OCI-M2 (cell line): ENCODE measurements around the gene MLLT1.

Source experiments
- DNase-seq: peaks from one replicate; lab custom pipeline; 2025; ENCODE audit not compliant: unreplicated experiment; lab: John Stamatoyannopoulos, UW

MLLT1 gene

DNA sequence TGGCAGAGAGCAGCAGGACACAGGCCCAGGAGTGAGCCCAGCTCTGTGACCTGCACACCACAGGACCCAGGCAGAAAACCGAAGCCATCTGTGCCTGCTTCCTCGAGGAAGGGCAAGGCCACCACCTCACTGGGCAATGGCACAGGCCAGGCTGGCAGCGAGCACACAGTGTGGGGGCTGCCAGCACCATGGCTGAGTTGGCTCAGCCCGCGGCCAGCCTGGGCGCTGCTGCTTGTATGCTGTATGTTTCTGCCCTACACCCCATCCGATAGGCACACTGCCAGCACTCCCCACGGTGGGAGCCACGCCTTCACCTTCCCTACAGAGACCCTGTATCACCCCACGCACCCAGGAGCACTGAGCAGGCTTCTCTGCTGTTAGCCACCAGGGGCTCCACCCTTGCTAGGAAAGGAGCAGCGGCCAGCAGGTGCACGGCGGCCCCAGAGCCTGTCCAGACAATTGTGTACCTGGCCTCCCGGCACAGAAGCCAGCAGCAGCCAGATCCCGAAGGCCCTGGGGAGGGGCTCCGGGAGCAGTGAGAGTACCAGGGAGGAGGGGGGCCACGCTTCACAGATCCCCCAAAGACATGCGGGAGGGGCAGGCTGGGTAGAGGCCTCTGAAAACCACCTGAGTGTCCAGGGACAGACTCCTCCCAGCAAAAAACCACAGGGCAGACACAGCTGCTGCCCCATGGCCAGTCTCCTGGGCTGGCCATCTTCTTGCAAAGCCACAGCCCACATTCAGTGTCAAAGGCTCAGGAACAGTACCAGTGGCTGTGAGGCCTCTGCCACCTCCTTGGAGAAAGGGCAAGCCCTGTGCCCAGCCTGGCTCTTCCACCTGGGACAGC lies 56.1 kb downstream of the MLLT1 start:
- DNase-seq, result no peak

DNA sequence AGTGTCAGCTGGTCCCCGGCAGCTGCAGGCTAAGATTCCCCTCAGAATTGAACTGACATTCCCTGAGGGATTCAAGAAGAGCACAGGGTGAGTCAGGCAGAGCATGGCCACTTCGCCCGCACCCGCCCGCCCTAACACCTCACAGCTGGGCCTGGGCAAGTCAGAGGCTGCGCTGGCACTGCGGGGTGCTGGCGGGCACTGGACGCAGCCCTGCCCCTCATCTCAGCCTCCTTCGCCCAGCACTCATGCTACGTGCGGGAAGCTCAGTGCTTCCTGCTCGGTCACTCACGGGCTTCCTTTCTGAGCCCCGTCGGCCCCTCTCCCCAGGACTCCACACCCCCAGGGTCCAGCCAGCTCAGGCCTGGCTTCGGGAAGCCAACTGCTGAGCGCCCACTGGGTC lies 56.9 kb downstream of the MLLT1 start:
- no peak for DNase-seq

DNA sequence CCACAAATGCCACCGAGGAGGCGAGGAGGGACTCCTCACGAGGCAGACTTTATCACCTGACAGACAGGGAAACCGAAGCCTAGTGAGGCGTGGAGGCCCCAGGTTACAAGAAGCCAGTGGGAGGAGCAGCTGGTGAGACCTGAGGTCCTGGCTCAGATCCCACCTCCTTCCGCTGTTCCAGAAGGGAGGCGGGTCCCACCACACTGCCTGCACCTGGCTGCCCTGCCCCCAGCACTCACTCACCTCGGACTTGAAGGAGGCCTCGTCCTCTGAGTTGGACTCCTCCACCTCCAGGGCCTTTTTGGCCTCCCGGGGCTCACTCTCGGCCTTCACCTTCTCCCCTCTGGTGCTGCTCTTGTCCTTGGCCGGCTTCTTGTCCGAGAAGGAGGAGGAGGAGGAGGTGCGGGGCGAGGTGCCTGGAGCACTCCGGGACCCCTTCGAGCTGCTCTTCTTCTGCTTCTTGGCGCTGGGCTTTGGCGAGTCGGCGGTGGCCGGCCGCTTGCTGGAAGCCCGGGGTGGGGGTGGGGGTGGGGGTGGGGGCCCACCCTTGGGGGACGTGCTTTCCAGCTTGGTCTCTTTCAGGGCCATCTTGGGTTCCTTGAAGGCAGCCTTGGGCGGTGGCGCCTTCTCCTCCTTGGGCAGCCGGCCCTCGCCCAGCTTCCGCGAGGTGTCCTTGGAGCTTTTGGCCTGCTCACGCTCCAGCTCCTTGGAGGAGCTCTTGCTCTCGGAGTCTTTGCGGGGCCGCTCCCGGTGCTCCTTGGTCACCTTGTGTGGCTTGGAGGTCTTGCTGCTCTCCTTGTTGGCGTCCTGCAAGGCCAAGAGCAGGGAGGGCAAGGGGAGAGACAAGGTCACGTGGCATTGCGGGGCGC lies 57.7 kb downstream of the MLLT1 start:
- no peak for DNase-seq

DNA sequence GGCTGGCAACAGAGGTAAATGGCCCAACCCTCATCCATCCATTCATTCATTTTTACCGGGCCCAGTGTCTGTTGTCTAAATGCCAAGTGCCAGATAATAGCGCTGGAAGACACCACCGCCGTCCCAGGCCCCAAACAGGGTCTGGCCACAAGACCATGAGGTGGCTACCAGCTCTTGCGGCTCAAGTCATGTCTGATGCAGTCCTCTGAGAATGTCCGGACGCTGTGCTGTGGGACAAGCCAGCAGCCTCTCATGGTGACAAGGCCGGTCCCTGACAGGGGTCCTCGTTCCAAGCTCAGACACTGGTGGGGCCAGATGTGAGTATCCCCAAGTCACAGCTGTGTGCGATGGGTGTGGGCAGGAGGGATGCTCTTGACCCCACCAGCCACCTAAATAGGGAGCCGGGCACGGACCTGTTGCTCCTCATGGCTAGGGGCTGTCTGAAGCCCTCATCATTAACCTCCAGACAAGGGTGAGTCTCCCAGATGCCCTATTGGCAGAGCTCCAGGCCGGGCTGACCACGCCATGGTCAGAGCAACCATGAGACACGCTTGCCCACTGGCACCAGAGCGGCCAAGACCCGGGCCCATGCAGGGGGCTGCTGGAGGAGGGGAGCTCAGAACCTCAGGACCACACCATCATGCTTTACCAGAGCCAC lies 58.4 kb downstream of the MLLT1 start:
- no peak for DNase-seq

DNA sequence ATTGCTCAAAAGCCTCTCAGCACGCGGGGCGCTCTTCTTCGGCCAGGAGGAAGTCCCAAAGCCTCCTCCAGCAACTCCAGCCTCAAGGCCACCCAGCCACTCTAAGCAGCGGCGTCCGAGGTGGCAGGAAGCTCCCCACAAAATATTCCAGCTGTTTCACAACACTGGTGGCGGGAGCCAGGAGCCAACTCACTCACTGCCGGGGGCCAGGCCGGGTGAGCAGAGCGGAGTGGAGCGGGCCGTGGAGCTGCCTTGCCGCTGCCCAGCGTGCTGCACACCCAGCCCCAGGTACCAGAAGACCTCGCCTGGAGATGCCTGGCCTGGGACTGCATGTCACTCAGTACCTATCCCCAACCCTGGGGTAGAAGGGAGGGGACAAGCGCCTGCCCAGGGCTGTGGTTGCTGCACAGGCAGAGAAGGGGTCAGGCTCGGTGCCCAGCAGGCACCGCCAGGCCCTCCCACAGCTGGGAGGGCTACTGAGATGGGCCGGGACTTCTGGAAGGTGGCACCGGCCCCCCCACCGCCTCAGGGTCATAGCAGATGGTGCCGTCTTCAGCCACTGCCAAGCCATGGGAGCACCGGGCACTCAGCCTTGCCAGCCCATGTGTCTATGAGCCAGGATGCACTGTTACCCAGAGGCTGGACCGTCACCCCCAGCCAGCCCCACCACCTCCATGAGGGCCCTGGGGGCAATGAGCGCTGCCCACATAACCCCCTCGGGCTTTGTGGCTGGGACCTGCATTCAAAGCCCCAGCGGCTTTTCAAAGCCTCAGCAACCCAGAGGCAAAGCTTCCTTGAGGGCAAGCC lies 59.2 kb downstream of the MLLT1 start:
- DNase-seq, result no peak

DNA sequence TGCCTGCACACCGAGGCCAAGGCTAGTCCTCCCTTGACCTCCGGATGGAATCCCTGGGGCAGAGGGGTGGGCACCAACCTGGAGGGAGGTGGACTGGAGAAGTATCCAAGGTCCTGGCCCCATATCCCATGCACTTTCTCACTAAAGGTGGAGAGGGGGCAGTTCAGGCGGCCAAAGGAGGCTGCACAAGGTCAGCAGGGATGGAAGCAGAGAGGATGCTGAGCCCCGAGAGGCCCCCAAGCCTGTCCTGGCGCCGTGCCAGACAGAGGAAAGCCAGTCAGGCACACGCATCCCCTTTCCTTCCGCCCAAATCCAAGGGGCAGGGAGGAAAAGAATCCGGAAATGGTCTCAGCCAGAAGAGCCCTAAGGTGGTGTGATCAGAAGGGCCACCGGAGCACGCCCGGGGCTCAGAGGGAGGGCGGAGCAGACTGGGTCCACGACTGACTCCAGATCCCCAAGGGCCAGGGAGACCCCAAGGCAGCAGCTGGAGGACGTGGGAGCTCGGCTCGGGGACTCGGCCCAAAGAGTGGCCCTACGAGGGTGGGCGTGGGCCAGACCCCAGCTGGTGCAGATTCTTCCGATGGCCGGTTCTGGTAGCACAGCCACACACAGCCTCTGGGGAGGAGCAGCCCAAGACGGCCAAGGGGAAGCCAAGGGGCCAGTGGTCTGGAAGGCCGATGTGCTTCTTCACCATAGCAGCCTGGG lies 60.0 kb downstream of the MLLT1 start:
- DNase-seq, result no peak

DNA sequence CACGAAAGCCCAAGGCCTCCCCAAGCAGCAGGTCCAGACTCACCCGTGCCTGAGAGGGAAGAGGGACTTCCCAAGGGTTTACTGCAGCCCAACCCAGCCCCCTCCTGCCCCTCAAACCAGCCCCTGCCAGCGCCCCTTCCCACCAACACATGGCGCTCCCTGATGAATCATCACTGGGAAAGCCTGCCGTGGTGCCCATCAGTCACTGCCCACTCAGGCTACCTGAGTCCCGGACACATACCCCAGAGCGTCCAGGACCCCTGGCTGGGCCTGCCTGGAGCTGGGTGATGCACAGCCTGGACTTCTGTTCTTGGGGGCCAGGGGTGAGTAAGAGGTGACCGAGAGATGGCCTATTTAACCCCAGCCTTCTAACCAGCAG lies 60.6 kb downstream of the MLLT1 start:
- no peak for DNase-seq

DNA sequence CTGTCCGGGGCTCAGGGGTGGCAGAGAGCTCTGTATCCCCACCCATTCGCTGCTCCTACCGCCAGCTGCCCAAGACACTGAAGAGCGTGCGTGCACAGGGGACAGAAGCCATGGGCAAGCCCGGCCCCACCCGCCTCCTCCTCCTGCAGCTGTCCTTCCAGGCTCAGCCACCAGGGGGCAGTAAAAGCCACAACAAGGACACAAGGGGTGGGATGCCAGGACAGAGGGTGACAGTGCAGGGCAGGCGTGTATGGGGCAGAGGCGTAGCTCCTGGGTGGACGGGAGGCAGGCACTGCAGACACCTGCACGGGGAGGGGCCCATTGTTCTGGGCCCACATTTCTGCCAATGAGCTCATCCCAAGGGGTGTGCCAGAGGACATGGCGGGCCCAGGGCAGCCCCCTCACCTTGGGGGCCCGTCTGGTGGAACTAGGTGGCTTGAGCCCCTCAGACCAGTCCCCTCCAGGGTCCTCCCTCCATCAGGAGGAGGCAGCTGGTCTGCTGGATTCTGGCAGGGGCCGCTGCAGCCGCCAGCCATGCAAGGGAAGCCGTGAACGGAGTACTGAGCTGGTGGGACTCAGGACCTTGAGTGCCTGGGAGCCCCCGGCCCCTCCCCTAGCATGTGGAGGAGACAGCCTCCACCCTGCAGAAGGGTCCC lies 61.2 kb downstream of the MLLT1 start:
- DNase-seq, result no peak

DNA sequence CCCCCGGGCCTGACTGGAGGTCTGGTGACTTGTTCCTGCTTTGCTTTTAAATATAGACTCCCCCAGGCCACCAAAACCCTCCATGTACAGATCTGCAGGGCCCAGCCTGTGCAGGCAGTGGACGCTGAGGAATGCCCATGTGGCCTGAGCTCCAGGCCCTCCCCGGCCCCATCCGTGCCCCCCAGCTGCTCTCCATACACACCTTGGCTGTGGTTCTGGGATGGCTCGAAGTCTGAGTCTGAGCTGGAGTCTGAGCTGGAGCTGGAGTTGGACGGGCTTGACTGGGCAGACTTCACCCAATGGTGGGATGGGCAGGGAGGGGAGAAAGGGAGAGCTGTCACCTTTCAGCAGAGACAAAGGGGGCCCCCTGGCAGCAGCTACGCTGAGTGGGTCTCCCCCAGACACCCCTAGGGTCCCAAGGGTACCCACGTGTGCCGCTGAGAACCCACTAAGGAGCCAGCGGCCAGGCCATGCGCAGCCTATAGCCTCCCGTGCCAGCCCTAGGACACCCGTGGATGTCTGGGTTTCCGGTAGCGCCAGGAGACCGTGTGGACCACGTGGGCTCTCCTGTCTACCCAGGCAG lies 61.9 kb downstream of the MLLT1 start:
- DNase-seq, result no peak

DNA sequence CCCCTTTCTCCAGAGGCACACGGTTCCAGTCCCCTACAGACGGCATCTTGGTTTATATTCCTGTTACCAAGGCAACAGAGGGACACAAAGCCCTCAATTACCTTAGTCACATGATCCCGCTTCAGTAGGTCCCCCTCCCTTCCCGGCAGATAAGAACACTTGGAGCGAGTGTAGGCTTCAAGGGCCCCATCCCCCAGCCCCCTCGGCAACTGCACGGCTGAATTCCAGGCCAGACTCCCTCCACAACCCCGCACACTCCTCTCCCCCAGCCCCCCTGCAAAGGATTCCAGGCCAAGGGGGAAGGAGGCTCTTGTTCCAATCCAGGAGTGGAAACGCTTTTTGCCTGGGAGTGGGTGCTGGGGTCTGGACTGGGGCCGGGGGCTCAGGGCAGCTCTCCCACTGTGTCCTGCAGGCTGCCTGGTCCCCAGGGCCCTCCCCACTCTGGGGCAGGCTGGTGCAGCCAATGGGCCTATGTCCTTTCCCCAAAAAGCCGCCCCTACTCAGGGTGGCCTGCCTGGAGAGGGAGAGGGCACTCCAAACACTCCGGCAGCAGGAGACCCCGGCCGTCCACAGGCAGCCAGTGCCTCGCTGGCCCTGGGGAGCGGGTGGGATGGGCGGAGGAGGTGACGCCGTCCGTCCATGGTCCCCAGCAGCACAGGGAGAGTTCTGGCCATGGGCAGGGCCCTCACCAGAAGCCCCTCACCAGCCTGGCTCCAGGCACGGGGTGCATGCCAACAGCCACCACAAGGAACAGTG lies 62.6 kb downstream of the MLLT1 start:
- no peak for DNase-seq

DNA sequence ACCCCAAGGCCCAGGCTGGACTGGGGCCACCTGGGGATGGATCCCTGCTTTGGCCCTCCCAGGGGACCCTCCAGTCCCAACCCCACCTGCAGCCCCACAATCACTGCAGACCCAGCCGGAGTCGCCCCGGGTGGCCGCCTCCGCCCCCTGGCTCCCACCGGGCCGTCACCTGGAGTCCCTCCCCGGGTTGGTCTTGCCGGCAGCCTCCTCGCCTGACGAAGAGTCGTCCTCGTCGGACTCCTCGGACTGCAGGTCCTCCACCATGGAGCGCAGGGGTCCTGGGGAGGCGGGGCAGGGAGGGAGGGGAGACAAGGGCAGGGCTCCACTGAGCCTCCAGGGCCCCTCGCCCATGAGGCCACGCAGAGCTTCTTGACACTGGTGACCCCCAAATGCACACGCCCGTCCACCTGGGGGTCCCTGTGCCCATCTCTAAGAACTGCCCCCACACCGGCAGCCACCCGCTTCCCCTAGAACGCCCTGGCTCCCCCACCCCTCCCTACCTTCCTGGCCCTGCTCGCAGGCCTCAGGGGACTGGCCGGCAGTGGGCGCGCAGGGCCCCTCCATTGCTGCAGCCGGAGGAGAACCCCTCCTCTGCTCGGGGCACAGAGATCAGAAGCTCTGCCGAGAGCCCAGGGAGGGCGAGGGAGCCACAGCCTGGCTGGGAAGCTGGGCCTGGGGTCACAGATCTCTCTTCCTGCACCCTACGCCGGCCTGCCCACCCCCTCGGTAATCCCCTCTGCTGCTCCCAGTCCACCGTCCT lies 63.4 kb downstream of the MLLT1 start:
- DNase-seq, result no peak

DNA sequence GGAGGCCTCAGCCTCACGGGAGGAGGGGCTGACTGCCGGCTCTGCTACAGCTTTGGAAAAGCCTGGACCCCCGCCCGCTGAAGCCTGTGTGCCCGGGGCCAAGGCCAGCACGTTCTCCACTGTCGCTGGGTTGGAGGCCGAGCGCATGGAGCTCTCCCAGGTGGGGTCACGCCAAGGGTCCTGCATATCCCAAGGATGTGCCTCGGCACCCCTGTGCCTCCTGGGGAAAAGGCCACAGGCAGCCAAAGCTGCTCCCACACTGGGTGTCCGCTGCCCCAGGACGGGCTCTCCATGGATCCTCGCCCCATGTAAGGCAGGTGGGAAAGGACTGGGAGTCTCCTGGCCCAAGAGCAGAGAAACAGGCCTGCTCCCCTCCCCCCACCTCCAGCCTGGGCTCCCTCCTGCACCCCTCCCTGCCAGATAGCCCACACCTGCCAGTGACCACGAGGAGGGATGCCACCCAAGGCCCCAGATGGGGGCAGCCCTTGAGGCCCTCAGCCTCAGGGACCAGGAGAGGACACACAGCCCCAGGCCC lies 64.0 kb downstream of the MLLT1 start:
- DNase-seq, result no peak

DNA sequence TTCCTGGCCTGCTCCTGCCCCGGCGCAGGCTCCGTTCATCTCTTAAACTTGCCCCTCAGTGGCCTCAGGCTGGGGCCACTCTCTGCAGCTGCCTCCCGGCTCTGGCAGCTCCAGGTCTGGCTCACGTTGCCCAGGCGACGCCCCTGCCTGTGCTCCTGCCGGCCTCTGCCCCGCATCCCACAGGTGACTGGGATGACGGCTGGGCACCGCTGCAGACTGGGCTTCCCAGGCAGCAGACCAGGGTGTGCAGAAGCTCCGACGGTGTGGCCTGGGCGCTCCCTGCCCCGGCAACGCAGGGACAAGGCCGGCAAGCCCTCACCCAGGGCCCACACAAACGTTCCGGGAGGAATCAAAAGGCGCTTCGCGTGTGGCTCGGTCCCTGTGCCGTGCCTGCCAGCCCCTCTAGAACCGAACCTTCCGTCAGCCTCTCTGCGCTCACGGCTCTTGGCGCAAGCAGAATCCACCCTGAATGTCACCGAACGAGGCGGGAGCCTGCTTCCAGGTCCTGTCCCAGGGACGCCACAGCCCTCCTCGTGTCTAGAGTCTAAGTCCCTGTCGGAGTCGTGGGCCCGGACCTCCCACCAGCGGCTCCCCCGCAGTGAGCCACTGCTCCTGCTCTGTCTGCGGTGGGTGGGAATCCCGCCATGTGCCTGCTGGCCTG lies 64.8 kb downstream of the MLLT1 start:
- DNase-seq, result no peak

DNA sequence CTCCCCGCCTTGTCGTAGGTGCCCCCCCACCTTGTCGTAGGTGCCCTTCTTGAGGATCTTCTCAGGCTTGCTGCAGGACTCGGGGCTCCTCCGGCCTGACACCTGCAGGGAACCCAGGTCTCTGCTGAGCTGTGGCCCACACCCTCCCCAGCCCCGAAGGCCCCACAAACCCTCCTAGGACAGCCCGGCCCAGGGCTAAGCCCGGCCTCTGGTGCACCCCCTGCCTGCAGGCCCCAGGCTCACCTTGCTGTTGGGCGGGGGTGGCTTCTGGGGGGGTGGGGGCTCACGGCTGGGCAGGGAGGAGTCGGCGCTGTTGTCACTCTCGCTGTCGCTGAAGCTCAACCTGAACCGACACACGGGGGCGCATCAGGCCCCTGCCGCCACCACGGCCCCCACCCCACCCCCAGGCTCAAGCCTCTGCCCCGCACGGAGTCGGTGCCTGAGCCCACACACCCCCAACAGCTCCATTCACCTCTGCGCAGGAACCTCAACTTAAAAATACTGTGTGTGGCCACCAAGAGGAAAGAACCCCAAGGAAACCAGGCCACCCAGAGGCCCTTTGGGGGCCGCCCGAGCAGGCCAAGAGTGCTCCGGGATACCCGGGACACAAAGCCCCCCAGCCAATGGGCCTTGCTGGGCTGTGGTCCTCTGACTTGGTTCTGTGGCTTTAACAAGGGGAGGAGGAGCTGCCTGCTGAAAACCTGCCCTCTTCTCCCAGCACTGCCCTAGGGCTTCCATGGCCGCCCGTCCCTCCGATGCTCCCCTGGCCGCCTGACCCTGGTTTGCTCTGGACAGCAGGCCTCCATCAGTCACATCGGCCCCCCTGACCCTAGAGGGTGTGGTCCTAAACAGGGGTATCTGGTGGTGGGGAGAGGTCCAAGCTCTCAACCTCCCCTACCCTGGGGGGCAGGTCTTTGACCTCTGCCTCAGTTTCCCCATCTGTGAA lies 65.8 kb downstream of the MLLT1 start:
- no peak for DNase-seq

DNA sequence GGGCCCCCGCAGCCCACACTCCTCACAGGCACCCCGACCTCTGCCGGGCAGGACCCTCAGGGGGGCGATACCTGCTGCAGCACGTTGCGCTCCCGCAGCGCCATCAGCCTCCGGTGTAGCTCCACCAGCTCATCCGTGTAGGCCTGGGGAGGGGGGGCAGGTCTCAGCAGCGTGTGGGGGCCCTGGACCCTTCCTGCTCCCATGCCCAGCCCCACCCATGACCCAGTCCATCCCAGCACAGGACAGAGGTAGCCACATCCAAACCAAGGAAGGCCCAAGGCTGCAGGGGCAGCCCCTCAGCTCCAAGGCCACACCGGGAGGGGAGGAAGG lies 66.5 kb downstream of the MLLT1 start:
- no peak for DNase-seq
